Astrocyte (in vitro differentiated cells and primary cell): Measurements from ENCODE around the gene TLE5.

Experiments used
- EZH2 ChIP-seq: IDR thresholded peaks from 2 replicates; pipeline ENCODE4 v1.6.1; 2012; ENCODE audit warnings: mild to moderate bottlenecking, low read length, inconsistent platforms; ENCODE audit not compliant: insufficient read depth
- TF ChIP-seq, protein P1 (sequence below): IDR thresholded peaks from 2 replicates; pipeline ENCODE4 v1.5.1; 2011; ENCODE audit warnings: low read depth, mild to moderate bottlenecking, inconsistent platforms, low read length, moderate library complexity; ENCODE audit not compliant: insufficient read depth

DNA sequence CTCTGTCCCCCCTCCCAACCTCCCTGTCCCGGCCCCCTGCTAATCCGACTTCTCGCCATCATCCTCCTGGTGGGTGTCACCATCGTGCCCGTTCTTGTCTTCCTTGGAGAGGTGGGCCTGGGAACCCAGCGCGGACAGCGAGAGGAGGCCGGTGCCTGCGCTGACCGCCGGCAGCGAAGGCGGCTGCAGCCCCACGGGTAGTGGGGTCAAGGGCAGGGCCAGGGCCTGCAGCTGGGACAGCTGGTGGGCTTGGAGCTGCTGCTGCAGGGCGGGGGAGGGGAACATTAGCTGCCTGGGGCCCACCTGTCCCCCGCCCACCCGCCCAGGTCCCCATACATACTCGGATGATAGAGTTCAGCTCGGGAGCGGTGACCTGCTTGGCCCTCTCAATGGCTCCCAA lies 8.5 kb downstream of the TLE5 start:
- TF ChIP-seq, protein P1, sequence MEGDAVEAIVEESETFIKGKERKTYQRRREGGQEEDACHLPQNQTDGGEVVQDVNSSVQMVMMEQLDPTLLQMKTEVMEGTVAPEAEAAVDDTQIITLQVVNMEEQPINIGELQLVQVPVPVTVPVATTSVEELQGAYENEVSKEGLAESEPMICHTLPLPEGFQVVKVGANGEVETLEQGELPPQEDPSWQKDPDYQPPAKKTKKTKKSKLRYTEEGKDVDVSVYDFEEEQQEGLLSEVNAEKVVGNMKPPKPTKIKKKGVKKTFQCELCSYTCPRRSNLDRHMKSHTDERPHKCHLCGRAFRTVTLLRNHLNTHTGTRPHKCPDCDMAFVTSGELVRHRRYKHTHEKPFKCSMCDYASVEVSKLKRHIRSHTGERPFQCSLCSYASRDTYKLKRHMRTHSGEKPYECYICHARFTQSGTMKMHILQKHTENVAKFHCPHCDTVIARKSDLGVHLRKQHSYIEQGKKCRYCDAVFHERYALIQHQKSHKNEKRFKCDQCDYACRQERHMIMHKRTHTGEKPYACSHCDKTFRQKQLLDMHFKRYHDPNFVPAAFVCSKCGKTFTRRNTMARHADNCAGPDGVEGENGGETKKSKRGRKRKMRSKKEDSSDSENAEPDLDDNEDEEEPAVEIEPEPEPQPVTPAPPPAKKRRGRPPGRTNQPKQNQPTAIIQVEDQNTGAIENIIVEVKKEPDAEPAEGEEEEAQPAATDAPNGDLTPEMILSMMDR: no peak
- no peak for TF ChIP-seq EZH2
